ENCODE results near the gene PSENEN.

GRCh38 chr19:35756377-35757230, 11.2 kb downstream of the PSENEN start, which contains the start of gene HSPB6:
- TF ChIP-seq, protein P1, sequence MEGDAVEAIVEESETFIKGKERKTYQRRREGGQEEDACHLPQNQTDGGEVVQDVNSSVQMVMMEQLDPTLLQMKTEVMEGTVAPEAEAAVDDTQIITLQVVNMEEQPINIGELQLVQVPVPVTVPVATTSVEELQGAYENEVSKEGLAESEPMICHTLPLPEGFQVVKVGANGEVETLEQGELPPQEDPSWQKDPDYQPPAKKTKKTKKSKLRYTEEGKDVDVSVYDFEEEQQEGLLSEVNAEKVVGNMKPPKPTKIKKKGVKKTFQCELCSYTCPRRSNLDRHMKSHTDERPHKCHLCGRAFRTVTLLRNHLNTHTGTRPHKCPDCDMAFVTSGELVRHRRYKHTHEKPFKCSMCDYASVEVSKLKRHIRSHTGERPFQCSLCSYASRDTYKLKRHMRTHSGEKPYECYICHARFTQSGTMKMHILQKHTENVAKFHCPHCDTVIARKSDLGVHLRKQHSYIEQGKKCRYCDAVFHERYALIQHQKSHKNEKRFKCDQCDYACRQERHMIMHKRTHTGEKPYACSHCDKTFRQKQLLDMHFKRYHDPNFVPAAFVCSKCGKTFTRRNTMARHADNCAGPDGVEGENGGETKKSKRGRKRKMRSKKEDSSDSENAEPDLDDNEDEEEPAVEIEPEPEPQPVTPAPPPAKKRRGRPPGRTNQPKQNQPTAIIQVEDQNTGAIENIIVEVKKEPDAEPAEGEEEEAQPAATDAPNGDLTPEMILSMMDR (IDR thresholded peaks at IDR 0.05 in 2 of 3, conservative IDR thresholded peaks at IDR 0.05 in 1 of 3; ENCODE audit: insufficient read depth in 2 of 3, low read depth in 1 of 3, low read length in 3 of 3) = no peak
- no peak for TF ChIP-seq SPI1 (IDR thresholded peaks at IDR 0.05; ENCODE audit: borderline replicate concordance, low read depth, low read length)
- TF ChIP-seq RFX1 (IDR thresholded peaks at IDR 0.05) = no peak
- TF ChIP-seq, protein P2, sequence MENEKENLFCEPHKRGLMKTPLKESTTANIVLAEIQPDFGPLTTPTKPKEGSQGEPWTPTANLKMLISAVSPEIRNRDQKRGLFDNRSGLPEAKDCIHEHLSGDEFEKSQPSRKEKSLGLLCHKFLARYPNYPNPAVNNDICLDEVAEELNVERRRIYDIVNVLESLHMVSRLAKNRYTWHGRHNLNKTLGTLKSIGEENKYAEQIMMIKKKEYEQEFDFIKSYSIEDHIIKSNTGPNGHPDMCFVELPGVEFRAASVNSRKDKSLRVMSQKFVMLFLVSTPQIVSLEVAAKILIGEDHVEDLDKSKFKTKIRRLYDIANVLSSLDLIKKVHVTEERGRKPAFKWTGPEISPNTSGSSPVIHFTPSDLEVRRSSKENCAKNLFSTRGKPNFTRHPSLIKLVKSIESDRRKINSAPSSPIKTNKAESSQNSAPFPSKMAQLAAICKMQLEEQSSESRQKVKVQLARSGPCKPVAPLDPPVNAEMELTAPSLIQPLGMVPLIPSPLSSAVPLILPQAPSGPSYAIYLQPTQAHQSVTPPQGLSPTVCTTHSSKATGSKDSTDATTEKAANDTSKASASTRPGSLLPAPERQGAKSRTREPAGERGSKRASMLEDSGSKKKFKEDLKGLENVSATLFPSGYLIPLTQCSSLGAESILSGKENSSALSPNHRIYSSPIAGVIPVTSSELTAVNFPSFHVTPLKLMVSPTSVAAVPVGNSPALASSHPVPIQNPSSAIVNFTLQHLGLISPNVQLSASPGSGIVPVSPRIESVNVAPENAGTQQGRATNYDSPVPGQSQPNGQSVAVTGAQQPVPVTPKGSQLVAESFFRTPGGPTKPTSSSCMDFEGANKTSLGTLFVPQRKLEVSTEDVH (IDR thresholded peaks at IDR 0.05; ENCODE audit: low read depth, partially characterized antibody) = no peak
- TF ChIP-seq, protein P3, sequence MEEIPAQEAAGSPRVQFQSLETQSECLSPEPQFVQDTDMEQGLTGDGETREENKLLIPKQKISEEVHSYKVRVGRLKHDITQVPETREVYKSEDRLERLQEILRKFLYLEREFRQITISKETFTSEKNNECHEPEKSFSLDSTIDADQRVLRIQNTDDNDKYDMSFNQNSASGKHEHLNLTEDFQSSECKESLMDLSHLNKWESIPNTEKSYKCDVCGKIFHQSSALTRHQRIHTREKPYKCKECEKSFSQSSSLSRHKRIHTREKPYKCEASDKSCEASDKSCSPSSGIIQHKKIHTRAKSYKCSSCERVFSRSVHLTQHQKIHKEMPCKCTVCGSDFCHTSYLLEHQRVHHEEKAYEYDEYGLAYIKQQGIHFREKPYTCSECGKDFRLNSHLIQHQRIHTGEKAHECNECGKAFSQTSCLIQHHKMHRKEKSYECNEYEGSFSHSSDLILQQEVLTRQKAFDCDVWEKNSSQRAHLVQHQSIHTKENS (CRISPR knock-in tag; IDR thresholded peaks at IDR 0.05) = no peak
- TF ChIP-seq TCF7 (IDR thresholded peaks at IDR 0.05; ENCODE audit: borderline replicate concordance) = no peak
- no peak for TF ChIP-seq ZNF584 (CRISPR knock-in tag; IDR thresholded peaks at IDR 0.05; ENCODE audit: low read depth)
- TF ChIP-seq E2F4 (CRISPR knock-in tag; IDR thresholded peaks at IDR 0.05; ENCODE audit: low read depth) = no peak
- TF ChIP-seq, protein P4, sequence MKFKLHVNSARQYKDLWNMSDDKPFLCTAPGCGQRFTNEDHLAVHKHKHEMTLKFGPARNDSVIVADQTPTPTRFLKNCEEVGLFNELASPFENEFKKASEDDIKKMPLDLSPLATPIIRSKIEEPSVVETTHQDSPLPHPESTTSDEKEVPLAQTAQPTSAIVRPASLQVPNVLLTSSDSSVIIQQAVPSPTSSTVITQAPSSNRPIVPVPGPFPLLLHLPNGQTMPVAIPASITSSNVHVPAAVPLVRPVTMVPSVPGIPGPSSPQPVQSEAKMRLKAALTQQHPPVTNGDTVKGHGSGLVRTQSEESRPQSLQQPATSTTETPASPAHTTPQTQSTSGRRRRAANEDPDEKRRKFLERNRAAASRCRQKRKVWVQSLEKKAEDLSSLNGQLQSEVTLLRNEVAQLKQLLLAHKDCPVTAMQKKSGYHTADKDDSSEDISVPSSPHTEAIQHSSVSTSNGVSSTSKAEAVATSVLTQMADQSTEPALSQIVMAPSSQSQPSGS (CRISPR knock-in tag; IDR thresholded peaks at IDR 0.05) = no peak
- no peak for TF ChIP-seq RCOR1 (IDR thresholded peaks at IDR 0.05; ENCODE audit: borderline replicate concordance in 1 of 2, low read depth in 2 of 2, low read length in 2 of 2)
- no peak for TF ChIP-seq ZNF507 (tag; conservative IDR thresholded peaks at IDR 0.05)
